ENCODE measurements around the gene PXT1. TPM values are rescaled to one million over a fixed set of nuclear protein-coding genes. Genes with fewer than 3 reads are reported as not detected.
A peak's percentile ranks its signal among the peaks of the same experiment; 100 is the strongest.

The PXT1 gene
- total RNA-seq, 6 donors from 2014 or later = 0.09 to 0.15 TPM; not detected in 4

DNA sequence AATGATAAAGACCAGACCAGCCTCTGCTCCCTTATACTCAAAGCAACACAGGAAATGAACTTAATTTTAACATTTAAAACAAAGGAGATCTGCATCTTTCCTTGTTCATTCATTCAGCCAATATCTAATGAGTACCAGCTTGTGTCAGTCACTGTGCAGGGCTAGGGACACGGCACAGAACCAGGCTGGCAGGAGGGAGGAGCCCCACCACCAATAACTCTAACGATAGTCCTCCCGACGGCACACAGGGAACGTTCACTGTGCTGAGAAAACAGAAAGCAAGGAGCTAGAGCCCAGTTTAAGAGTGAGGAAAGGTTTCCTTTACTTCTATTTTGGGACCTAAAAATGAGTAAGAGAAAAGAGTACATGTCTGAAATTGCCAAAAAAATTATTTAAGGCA is 65.1 kb downstream of the PXT1 start:
- TF ChIP-seq POLR2A (IDR thresholded peaks at IDR 0.05) (no peak), CTCF (IDR thresholded peaks at IDR 0.05) (no peak), EP300 (IDR thresholded peaks at IDR 0.05) (no peak), POLR2AphosphoS5 (IDR thresholded peaks at IDR 0.05) (no peak)
- ATAC-seq (ENCODE audit: low FRiP score in 2 of 2) (no peak), DNase-seq (no peak)
- no peak overlapping the region for H3K27ac ChIP-seq
- no peaks in the 10 kb centered on the region for H3K27me3 ChIP-seq
- no peaks in the 10 kb centered on the region for H3K36me3 ChIP-seq
- H3K4me1 ChIP-seq = no peaks in the 10 kb centered on the region
- 80% methylated on average over 5 of the region's 5 CpGs for WGBS, 2 donors
- no peaks in the 10 kb centered on the region for H3K9me3 ChIP-seq
- H3K4me3 ChIP-seq = no peak overlapping the region

- Histone ChIP-seq H3K4me3 (no peak overlapping the region), H3K9me3 (no peaks in the 10 kb centered on the region), H3K4me1 (no peaks in the 10 kb centered on the region), H3K36me3 (no peaks in the 10 kb centered on the region), H3K27me3 (no peaks in the 10 kb centered on the region), H3K27ac (no peak overlapping the region)
- no peak for ATAC-seq (ENCODE audit: low FRiP score in 2 of 2)
- no peak for TF ChIP-seq POLR2AphosphoS5 (IDR thresholded peaks at IDR 0.05)
- no peak for TF ChIP-seq POLR2A (IDR thresholded peaks at IDR 0.05)
- no peak for TF ChIP-seq CTCF (IDR thresholded peaks at IDR 0.05)
- TF ChIP-seq EP300 (IDR thresholded peaks at IDR 0.05) = no peak
- WGBS, 2 donors = 91 to 96% methylated on average over 8 of the region's 8 CpGs
- DNase-seq = no peak
These were observed 65.9 kb downstream of the PXT1 start for GRCh38 chr6:36376742-36377141.

DNA sequence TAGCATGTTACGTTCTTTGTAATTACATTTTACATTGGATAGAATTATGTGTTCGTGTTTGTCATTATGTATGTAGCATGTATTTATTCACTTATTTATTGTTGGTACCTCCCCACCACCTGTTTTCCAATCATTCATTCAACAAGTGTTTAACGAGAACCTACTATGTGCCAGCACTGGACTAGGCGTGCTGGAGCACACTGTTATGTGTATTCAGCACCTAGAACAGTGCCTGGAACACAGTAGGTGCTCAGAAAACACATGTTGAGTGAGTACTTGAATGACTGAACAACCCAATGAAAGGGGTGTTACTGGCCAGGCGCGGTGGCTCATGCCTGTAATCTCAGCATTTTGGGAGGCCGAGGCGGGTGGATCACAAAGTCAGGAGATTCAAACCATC is 66.5 kb downstream of the PXT1 start:
- Histone ChIP-seq H3K9me3 (no peaks in the 10 kb centered on the region), H3K27ac (no peak overlapping the region), H3K36me3 (no peaks in the 10 kb centered on the region), H3K4me1 (no peaks in the 10 kb centered on the region), H3K27me3 (no peaks in the 10 kb centered on the region), H3K4me3 (no peak overlapping the region)
- no peak for TF ChIP-seq POLR2A (IDR thresholded peaks at IDR 0.05)
- TF ChIP-seq CTCF (IDR thresholded peaks at IDR 0.05) = no peak
- ATAC-seq (ENCODE audit: low FRiP score in 2 of 2) = no peak
- DNase-seq = no peak
- WGBS, 2 donors = 97% methylated on average over 8 of the region's 8 CpGs

DNA sequence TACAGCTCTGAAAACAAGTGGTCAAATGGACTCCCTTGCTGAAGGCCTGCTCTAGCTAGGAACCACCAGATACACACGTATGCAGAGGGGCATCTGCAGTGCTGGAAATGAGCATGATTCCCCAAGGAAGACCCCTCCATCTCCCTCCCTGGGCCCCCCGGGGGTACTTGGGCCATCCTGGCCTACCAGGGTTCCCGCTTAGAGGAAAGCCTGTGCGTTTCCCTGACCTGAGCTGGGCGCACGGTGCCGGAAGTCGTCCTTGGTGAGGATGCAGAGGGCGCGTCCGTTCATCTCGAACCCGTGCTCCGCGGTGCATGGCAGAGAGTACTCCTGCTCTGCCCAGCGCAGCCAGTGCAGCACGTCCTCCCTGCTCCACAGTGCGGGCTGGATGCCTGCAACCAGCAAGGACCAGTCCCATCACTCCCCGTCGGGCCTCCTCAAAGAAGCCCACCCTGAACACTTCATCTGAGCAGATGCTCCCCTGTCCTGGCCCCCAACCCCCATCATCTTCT is 67.0 kb downstream of the PXT1 start:
- DNase-seq (peak in 1 of 2 donors; percentile 49), ATAC-seq (ENCODE audit: low FRiP score in 2 of 2) (no peak)
- Histone ChIP-seq H3K4me1 (no peaks in the 10 kb centered on the region), H3K27ac (no peak overlapping the region), H3K9me3 (no peaks in the 10 kb centered on the region), H3K36me3 (no peaks in the 10 kb centered on the region), H3K4me3 (no peak overlapping the region), H3K27me3 (no peaks in the 10 kb centered on the region)
- 94 to 96% methylated on average over 19 to 20 of the region's 20 CpGs for WGBS, 2 donors
- TF ChIP-seq CTCF (IDR thresholded peaks at IDR 0.05) = no peak

GRCh38 chr6:36374972-36375371 is 67.7 kb downstream of the PXT1 start:
- H3K36me3 ChIP-seq = no peaks in the 10 kb centered on the region
- 81 to 85% methylated on average over 8 of the region's 8 CpGs for WGBS, 2 donors
- no peak overlapping the region for H3K27ac ChIP-seq
- no peak for DNase-seq
- TF ChIP-seq POLR2AphosphoS5 (IDR thresholded peaks at IDR 0.05) (no peak), POLR2A (IDR thresholded peaks at IDR 0.05) (no peak), EP300 (IDR thresholded peaks at IDR 0.05) (no peak), CTCF (IDR thresholded peaks at IDR 0.05) (no peak)
- H3K4me1 ChIP-seq = peaks cover 0 to 3% (median 0%) of the 10 kb centered on the region in 4 donors
- no peak for ATAC-seq (ENCODE audit: low FRiP score in 2 of 2)
- H3K9me3 ChIP-seq = no peaks in the 10 kb centered on the region
- H3K4me3 ChIP-seq = no peak overlapping the region
- H3K27me3 ChIP-seq = no peaks in the 10 kb centered on the region

Data from upper lobe of left lung (tissue), 6 donors.